PFSK-1 (cell line): ENCODE measurements around the gene MAP3K19.

Experiments
- FOXP2 ChIP-seq: optimal IDR thresholded peaks from 2 replicates; pipeline ENCODE3; 2011; ENCODE audit warnings: borderline replicate concordance, control low read depth, inconsistent platforms; ENCODE audit not compliant: insufficient read depth; ENCODE audit errors: extremely low read length, extremely low read depth
- POLR2AphosphoS5 ChIP-seq: IDR thresholded peaks from 2 replicates; pipeline ENCODE4 v1.6.1; 2012; ENCODE audit warnings: low read depth, mild to moderate bottlenecking, control low read depth, low read length, moderate library complexity
- SIN3A ChIP-seq: IDR thresholded peaks from 2 replicates; pipeline ENCODE4 v1.6.1; 2012; ENCODE audit warnings: mild to moderate bottlenecking, low read length, moderate library complexity, borderline replicate concordance; ENCODE audit not compliant: insufficient read depth
- TAF1 ChIP-seq: IDR thresholded peaks from 2 replicates; pipeline ENCODE4 v1.6.1; 2012; ENCODE audit warnings: low read length, control low read depth, borderline replicate concordance; ENCODE audit not compliant: insufficient read depth
- TF ChIP-seq, protein P1 (sequence below), 2 experiments: IDR thresholded peaks; 2 replicates each; pipeline versions ENCODE4 v1.6.1 to v1.8.0; 2011 to 2012; ENCODE audit warnings: low read depth in 2 of 2, low read length in 2 of 2, control low read depth in 1 of 2, inconsistent platforms in 1 of 2, mild to moderate bottlenecking in 1 of 2, moderate library complexity in 1 of 2; ENCODE audit not compliant: insufficient read depth in 1 of 2

The MAP3K19 gene

DNA sequence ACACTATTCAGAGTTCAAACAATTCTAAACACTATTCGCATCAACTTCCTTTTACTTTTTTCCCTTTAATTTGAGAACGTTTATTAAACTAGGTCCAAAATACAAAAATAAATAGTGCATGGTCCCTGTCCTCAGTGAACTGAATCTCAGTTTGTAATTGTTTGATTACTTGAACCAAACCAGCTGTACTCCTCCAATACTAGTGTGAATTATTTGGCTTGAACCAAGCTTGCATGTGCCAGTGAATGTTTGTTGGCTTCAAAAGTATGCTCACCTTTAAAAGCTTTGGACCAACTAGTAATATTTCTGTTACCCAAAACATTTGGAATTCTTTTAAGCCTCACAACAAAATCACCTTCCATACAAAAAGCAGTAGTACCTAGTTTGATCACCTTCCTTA, 113.1 kb downstream of the MAP3K19 start:
- TF ChIP-seq SIN3A = no peak

DNA sequence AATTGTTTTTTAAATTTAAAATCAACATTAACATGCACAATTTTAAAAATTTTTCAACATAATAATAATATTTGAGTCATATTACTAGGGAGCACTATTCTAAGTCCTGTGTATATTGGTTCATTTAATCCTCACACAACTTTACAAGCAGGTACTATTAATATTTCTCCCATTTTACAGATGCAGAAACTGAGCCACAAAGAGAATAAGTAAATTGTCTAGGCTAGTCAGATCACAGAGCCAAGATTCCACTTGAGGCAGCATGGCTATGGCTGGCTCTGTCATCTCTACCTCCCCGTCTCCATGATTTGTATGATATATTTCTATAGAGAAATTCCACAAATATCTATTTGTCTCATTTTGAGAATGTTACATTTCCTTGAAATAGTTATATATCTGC, 113.5 kb downstream of the MAP3K19 start:
- TF ChIP-seq POLR2AphosphoS5 (no peak), TAF1 (no peak), FOXP2 (no peak), SIN3A (no peak)
- TF ChIP-seq, protein P1, sequence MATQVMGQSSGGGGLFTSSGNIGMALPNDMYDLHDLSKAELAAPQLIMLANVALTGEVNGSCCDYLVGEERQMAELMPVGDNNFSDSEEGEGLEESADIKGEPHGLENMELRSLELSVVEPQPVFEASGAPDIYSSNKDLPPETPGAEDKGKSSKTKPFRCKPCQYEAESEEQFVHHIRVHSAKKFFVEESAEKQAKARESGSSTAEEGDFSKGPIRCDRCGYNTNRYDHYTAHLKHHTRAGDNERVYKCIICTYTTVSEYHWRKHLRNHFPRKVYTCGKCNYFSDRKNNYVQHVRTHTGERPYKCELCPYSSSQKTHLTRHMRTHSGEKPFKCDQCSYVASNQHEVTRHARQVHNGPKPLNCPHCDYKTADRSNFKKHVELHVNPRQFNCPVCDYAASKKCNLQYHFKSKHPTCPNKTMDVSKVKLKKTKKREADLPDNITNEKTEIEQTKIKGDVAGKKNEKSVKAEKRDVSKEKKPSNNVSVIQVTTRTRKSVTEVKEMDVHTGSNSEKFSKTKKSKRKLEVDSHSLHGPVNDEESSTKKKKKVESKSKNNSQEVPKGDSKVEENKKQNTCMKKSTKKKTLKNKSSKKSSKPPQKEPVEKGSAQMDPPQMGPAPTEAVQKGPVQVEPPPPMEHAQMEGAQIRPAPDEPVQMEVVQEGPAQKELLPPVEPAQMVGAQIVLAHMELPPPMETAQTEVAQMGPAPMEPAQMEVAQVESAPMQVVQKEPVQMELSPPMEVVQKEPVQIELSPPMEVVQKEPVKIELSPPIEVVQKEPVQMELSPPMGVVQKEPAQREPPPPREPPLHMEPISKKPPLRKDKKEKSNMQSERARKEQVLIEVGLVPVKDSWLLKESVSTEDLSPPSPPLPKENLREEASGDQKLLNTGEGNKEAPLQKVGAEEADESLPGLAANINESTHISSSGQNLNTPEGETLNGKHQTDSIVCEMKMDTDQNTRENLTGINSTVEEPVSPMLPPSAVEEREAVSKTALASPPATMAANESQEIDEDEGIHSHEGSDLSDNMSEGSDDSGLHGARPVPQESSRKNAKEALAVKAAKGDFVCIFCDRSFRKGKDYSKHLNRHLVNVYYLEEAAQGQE (IDR thresholded peaks at IDR 0.05; ENCODE audit: insufficient read depth in 1 of 2, low read depth in 2 of 2, low read length in 2 of 2) = no peak

DNA sequence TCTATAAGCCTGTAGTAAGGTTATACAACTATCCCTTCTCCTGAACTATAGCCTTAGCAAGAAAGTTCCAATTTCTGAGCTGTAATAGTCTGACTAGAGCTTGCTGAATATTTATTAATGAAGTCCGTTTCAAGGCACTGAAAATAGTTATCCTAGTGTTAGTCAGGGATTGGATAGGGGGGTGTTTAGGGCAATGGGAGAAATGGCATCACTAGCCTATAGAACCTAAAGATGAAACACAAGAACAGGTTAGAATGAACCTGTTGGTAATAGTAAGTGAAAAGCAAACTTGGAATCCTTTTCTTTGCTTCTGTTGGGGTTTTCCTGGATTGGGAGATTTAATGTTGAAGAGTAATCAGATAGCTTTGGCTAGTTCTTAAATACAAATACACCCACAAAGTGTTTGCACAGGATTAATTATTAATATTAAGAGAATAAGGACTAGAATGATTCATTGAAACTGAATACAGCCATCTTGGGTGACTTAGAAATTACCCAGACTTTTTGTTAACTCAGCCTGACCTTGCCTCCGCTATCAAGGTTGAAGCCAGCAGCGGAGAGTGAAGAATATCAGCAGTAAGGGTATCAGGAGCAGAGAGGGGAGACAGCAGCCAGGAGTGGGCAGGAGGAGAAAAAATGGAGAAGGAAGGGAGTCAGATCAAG, 114.3 kb downstream of the MAP3K19 start:
- TF ChIP-seq, protein P1 (IDR thresholded peaks at IDR 0.05; ENCODE audit: insufficient read depth in 1 of 2, low read depth in 2 of 2, low read length in 2 of 2) = no peak
- TF ChIP-seq TAF1 (no peak), FOXP2 (no peak), POLR2AphosphoS5 (no peak), SIN3A (no peak)

DNA sequence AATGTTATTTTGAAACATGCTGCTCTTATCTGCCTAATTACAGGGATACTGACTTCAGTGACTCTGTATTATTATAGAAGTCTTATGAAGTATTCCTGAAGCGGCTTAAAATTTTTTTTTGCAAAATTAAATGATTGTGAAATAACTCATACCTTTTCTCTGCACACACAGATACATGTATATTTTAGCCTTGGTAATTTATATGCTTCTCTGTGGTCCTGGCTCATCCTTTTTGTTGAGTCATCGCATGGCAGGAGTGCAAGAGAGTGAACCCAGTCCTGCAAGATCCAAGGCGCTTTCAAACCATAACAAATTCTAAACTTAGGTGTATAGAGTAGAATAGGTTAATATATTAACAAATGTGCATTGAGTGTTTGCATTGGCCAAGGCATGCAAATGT, 120.1 kb downstream of the MAP3K19 start:
- TF ChIP-seq POLR2AphosphoS5 (no peak), SIN3A (no peak), FOXP2 (no peak), TAF1 (no peak)
- TF ChIP-seq, protein P1 (IDR thresholded peaks at IDR 0.05; ENCODE audit: insufficient read depth in 1 of 2, low read depth in 2 of 2, low read length in 2 of 2) = no peak

DNA sequence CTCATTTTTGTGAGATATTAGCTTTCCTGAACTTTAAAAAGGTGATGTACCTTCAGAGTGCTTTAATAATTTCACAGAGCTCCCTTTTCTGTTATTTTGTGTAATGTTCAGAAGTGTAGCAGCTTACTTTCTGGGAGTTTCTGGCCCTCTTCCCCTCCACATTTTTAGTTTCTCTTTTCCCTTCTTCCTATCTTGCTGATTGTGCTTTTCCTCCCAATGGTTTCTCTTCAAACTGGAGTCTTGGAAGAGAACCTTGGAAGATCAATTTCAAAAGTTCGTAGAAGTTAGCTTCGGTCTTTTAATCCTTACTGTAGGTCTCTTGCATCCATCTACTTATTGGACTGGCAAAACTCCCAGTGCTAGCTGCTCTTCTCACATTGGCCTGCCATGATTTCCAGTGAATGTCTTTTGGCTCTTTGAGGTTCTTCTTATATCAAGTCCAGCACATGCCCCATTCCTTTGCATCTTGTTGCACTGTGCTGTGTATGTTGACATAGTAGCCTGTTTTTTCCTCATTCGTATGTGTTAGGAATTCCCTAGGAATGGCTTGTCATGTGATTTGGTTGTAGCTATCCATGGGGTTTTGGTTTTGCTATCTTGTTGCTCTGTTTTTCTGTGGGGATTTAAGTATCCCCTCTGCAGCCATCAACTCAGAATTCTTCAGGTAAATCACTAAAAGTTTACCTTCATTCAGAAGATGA, 120.9 kb downstream of the MAP3K19 start:
- TF ChIP-seq SIN3A = no peak
- TF ChIP-seq TAF1 = no peak
- TF ChIP-seq POLR2AphosphoS5 = no peak
- TF ChIP-seq, protein P1 (IDR thresholded peaks at IDR 0.05; ENCODE audit: insufficient read depth in 1 of 2, low read depth in 2 of 2, low read length in 2 of 2) = no peak
- no peak for TF ChIP-seq FOXP2
